HG02610 (cell line): ENCODE data around the gene SYT12.
"Not testable (repeated sequence)": the region's sequence is repeated elsewhere in the genome, so short reads cannot be mapped to it uniquely, and the experiment has no call there.

Source experiments
- ATAC-seq: cut with Tn5 transposase; IDR thresholded peaks from one replicate; pipeline ENCODE4 v1.9.1; 2021; ENCODE audit warnings: mild to moderate bottlenecking, moderate library complexity; ENCODE audit not compliant: unreplicated experiment

The SYT12 gene

DNA sequence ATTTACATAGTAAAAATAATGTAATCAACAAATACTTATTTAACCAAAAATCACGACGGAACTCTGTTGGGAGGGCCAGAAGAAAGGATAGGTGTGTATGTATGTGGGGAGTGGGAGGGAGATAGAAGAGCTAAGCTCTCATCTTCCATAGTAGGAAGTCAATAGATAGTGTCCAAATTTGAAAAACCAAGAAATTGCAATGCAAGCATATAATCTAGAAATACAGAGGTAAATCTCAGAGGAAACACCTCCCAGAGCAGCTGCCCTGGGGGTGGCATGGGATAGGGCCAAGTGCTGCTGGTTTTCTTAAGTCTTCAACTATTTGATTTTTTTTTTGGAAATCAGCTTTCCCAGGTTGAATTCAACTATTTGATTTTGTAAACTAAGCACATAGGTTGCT, 30.9 kb upstream of the SYT12 start:
- ATAC-seq, result no peak

GRCh38 chr11:66996609-66997273, 26.2 kb upstream of the SYT12 start:
- no peak for ATAC-seq

GRCh38 chr11:66999555-66999954, 23.4 kb upstream of the SYT12 start:
- ATAC-seq, result no peak

- ATAC-seq, result no peak
Measured at GRCh38 chr11:67001332-67001731, 21.6 kb upstream of the SYT12 start.

DNA sequence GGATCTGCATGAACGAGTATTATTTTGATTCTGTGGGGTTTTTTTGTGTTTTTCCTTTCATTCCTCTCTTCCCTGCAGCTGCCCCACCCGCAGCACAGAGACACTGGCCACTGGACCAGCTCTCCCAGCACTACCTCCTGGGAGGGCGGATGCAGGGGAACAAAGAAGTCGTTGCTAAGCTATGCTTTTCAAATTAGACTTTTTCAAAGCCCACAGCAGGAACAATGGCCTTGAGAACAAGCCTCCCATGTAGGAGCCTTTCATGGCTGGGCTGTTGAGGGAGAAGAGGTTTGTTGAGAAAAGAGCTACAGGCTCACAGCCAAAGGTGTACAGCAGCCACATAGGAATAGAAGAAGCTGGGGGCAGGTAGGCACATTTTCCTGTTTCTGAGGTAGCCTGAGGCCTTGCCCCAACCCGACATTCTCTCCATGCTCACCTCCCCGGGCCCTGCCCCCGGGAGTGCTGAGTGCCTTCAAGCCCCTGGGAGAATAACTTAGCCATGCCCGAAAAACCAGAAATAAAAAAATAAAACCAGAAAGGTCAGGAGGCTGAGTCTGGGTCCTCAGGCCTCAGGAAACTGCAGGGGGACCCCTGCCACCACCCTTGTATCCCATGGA, 20.5 kb upstream of the SYT12 start:
- ATAC-seq, result no peak

GRCh38 chr11:67002921-67003411, 20.0 kb upstream of the SYT12 start:
- ATAC-seq, result no peak

- not testable (repeated sequence) for ATAC-seq
Measured at GRCh38 chr11:67005200-67005599, 17.7 kb upstream of the SYT12 start.

DNA sequence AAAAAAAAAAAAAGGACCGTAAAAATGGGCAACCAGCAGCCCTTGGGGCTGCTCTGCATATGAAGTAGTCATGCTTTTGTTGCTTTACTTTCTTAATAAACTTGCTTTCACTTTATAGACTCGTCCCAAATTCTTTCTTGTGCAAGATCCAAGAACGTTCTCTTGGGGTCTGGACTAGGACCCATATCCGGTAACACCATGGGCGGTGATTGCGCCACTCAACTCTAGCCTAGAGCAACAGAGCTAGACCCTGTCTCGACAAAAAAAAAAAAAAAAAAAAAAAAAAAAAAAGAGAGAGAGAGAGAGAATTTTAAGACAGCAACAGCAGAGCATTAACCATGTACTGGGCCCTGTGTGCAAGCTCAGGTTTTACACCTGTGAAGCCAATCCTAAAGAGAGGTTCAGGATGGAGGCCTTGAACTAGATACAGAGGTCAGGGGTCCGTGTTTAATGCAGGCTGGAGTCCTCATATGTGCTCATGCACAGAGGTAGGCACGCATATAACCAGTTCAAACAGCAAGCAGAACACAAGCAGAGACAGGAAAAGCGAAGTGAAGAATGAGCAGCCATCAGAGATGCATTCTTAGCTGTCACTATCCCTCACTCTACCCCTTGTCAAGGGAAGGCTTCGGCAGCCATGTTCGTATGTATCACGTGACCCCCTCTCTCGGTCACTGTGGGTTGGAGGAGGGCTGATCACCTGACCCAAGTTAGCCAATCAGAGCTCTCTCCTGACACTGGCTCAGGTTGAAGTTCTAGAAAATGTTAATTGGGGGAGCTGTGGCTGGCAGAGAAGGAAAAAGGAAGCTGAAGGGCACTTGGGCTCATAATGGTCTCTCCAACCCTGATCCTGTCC, 16.7 kb upstream of the SYT12 start:
- ATAC-seq, result no peak

DNA sequence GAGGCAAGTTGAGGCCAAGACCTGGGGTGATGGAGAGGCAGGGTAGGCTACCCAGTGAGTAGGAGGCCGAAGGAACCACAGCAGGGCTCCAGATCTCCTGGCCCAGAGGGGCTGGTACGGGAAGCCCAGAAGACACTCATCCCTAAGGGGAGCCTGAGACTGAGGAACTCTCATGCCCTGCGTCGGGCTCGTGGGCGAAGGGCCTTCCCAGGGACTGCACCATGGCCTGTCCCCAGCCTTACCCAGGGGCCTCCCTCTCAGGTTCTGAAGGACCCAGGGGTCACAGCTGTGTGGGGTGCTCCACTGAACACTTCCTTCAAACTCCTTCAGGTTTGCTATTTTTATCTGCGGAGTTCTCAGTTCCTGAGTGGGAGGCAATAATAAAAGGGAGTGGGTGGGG, 15.8 kb upstream of the SYT12 start:
- ATAC-seq, result no peak

- no peak for ATAC-seq
Measured at GRCh38 chr11:67010296-67010905, 12.5 kb upstream of the SYT12 start.

- ATAC-seq, result no peak
Measured at GRCh38 chr11:67013511-67014045, 9.4 kb upstream of the SYT12 start.

DNA sequence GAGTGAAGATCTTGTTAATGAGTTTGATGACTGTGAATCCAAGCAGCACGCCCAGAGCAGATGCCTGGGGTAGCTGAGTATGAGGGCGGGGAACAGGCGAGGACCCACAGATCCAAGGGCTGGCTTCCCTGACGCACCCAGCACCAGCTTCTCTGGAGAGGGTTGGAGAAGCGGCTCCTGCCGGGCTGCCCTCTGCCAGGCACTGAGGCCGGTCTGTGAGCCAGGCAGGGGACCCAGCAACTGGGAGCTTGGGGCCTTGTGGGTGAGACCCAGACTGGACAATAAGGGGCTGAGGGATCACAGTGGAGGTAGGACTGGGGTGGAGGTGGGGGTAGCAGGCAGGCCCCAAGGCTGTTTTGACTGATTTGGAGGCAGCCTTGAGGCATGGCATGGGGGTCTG, 8.6 kb upstream of the SYT12 start:
- no peak for ATAC-seq

DNA sequence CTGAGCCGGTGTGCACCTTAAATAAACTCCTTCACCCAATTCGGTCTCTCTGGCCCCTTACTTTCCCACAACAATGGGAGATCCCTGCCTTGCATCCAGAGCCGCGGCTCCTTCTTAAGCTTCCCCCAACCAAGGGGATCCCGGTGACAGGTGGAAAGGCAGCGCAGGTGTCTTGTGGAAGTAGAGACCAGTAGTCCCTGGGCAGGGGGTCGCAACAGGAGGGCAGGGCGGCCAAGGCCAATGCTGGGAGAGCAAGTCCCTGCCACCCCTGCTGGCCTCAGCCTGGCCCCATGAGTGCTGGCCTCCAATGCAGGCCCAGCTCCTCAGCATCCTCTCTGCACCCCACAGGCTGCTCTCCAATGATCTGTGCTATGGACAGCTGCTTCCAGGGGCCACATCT, 7.9 kb upstream of the SYT12 start:
- no peak for ATAC-seq

GRCh38 chr11:67016550-67016949, 6.4 kb upstream of the SYT12 start:
- no peak for ATAC-seq

DNA sequence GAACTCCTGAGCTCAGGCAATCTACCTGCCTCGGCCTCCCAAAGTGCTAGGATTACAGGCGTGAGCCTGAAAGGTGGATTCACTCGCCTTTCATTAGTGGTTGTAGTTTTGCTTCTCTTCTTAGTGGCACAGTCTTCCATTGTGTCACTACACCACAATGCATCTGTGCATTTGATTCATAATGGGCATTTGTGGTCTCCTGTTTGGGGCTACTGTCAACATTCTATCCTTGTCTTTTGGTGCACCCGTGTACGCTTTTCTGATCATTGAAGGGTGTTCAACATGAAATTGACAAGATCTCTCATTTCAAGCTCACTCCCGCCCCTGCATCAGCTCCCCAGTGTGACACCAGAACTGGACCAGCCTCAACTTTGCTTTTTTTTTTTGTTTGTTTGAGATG, 2.0 kb upstream of the SYT12 start:
- no peak for ATAC-seq

DNA sequence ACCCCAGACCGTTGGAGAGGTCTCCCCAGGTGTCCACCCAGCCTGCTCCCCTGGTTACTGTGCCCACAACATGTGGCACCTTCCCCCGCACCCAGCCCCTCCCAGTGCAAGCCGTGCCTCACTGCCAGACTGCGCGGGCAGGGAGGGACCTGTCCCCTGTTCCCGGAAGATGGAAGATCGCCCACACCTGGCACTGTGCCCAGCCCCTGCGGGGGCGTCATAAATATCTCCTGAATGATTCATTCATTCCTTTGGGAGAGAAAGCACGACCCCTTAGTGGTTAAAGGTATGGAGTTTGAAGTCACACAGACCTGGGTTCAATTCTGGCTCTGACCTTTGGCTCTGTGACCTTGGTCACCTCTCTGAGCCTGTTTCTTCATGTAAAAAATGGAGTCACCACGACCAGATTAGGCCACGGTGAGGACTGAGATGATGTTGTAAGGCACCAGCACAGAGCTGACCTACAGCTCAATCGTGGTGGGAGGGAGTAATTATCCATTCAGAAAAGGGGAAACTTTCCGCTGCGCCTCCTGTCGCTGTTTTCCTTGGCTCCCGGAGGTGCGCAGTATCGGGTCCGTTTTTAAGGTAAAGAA, 497 bp upstream of the SYT12 start:
- no peak for ATAC-seq

GRCh38 chr11:67023957-67024353, 1.0 kb downstream of the SYT12 start:
- ATAC-seq, result no peak

DNA sequence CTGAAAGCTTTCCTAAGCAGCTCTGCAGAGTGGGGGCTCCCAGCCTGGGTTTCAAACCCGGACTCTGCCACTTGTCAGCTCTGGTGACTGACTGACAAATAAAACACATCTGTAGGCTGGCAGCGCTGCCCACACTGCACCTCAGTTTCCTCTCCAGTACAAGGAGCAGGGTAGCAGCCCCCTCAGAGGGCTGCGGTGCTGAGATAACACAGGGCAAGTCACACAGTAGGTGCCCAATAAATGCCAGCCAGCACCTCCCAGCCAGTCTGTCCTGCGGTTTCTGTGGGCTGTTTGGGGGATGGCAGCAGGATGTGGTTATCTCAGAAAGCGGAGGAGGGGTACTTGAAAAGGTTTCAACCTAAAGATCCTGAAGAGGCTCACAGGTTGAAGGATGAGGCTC, 1.5 kb downstream of the SYT12 start:
- ATAC-seq, result no peak

DNA sequence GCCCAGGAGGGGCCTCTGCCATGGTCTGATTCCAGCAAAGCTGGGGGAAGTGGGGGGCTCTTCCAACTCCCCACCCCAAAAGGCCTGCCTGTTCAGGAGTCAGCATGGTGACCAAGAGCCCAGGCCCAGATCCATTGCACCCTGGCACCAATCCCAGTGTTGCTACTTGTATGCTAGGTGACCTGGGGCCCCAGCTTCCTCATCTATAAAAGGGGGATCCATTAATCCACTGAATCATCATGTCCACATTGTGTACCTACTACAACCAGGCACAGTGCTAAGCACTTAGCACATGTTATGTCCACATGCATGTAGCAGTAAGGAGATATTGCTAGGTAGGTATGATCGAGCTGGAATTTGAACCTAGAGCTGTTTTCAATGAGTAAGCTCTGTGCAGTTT, 2.0 kb downstream of the SYT12 start:
- ATAC-seq, result no peak

- no peak for ATAC-seq
Measured at GRCh38 chr11:67025750-67026149, 2.8 kb downstream of the SYT12 start.

DNA sequence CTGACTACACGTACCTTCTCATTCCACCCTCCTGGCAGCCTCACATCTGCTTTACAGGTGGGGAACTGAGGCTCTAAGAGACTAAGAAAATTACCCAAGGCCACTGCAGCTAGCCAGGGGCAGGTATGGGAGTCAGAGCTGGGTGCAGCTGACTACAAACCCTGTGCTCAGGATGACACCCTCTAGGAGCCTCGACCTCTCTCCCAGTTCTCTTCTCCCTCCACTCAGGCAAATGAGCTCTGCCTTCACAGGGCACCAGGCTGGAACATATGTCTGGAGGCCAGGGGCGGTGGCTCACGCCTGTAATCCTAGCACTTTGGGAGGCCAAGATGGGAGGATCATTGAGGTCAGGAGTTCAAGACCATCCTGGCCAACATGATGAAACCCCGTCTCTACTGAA, 4.0 kb downstream of the SYT12 start:
- no peak for ATAC-seq
